Fibroblast of lung (primary cell): ENCODE results near the gene BAZ2A. TPM values are rescaled to one million over a fixed set of nuclear protein-coding genes. Genes with fewer than 3 reads are reported as not detected.

ENCODE experiments used
- DNase-seq, 2 donors: peaks; one replicate each; pipeline versions ENCODE4 v3.0.0 to v3.0.0-alpha.2; 2010; ENCODE audit warnings: low read depth in 2 of 2
- H2AFZ ChIP-seq: 2 replicates; pipeline ENCODE4 v1.5.1; 2012; ENCODE audit warnings: low read length, control low read depth, inconsistent platforms
- H3K27ac ChIP-seq: 2 replicates; pipeline ENCODE4 v1.5.1; 2011; ENCODE audit warnings: low read length, control low read depth; ENCODE audit not compliant: insufficient read depth
- H3K27me3 ChIP-seq: 2 replicates; pipeline ENCODE4 v1.5.1; 2011; ENCODE audit warnings: mild to moderate bottlenecking, low read length; ENCODE audit not compliant: control insufficient read depth, insufficient read depth
- H3K36me3 ChIP-seq: 2 replicates; pipeline ENCODE4 v1.5.1; 2011; ENCODE audit warnings: low read length; ENCODE audit not compliant: control insufficient read depth, insufficient read depth
- H3K4me1 ChIP-seq: 2 replicates; pipeline ENCODE4 v1.5.1; 2011; ENCODE audit warnings: low read length; ENCODE audit not compliant: control insufficient read depth, insufficient read depth; ENCODE audit errors: extremely low read depth
- H3K4me2 ChIP-seq: 2 replicates; pipeline ENCODE4 v1.5.1; 2011; ENCODE audit warnings: low read length, control low read depth; ENCODE audit not compliant: insufficient read depth; ENCODE audit errors: extremely low read depth
- H3K4me3 ChIP-seq, 4 experiments: fragments of 200-600 bp in 1 of 4; sonication (generic) in 1 of 4; replicated peaks in 1 of 4; 2 replicates each; pipeline ENCODE4 v1.5.1; 2011 to 2016; ENCODE audit warnings: low read length in 4 of 4, low read depth in 3 of 4, mild to moderate bottlenecking in 3 of 4, control low read depth in 2 of 4, inconsistent platforms in 1 of 4, mixed read lengths in 1 of 4; ENCODE audit not compliant: insufficient read depth in 1 of 4; ENCODE audit errors: control extremely low read depth in 1 of 4
- H3K79me2 ChIP-seq: 2 replicates; pipeline ENCODE4 v1.5.1; 2012; ENCODE audit warnings: mild to moderate bottlenecking, low read length, inconsistent platforms; ENCODE audit not compliant: control insufficient read depth, insufficient read depth
- H3K9ac ChIP-seq: 2 replicates; pipeline ENCODE4 v1.5.1; 2011; ENCODE audit warnings: mild to moderate bottlenecking, low read length, control low read depth; ENCODE audit not compliant: insufficient read depth
- H3K9me3 ChIP-seq: 2 replicates; pipeline ENCODE4 v1.5.1; 2012; ENCODE audit warnings: low read depth, low read length; ENCODE audit not compliant: control insufficient read depth, insufficient read depth
- H4K20me1 ChIP-seq: 2 replicates; pipeline ENCODE4 v1.5.1; 2011; ENCODE audit warnings: low read length; ENCODE audit not compliant: control insufficient read depth, insufficient read depth; ENCODE audit errors: extremely low read depth
- EZH2 ChIP-seq: IDR thresholded peaks from 2 replicates; pipeline ENCODE4 v1.5.1; 2012; ENCODE audit warnings: low read length, control low read depth, mild to moderate bottlenecking; ENCODE audit errors: missing control alignments
- polyA plus RNA-seq, 2 donors: library from polyadenylated mRNA; depleted of rRNA in 1 of 2; stranded (reverse) in 1 of 2; unstranded in 1 of 2; fragments of >200 nt; gene quantifications; 2 replicates each; pipeline ENCODE4 v1.2.1, GENCODE V29; 2011 to 2012; ENCODE audit warnings: missing spikeins in 1 of 2
- total RNA-seq: library from RNA; depleted of rRNA; stranded (reverse); fragments of >200 nt; gene quantifications from 2 replicates; pipeline ENCODE4 v1.2.1, GENCODE V29; 2014
- TF ChIP-seq, protein P1 (sequence below), 2 donors: IDR thresholded peaks in 1 of 2; conservative IDR thresholded peaks in 1 of 2; 1 replicate in 1 of 2; 2 replicates in 1 of 2; pipeline ENCODE4 v1.5.1; 2011 to 2012; ENCODE audit warnings: low read length in 2 of 2, control low read depth in 1 of 2, inconsistent platforms in 1 of 2, low read depth in 1 of 2, mild to moderate bottlenecking in 1 of 2

The BAZ2A gene
- total and polyA plus RNA-seq, 2 donors (not counting 1 experiment from before 2014, with no cell fraction given): 32.0 to 39.9 TPM

DNA sequence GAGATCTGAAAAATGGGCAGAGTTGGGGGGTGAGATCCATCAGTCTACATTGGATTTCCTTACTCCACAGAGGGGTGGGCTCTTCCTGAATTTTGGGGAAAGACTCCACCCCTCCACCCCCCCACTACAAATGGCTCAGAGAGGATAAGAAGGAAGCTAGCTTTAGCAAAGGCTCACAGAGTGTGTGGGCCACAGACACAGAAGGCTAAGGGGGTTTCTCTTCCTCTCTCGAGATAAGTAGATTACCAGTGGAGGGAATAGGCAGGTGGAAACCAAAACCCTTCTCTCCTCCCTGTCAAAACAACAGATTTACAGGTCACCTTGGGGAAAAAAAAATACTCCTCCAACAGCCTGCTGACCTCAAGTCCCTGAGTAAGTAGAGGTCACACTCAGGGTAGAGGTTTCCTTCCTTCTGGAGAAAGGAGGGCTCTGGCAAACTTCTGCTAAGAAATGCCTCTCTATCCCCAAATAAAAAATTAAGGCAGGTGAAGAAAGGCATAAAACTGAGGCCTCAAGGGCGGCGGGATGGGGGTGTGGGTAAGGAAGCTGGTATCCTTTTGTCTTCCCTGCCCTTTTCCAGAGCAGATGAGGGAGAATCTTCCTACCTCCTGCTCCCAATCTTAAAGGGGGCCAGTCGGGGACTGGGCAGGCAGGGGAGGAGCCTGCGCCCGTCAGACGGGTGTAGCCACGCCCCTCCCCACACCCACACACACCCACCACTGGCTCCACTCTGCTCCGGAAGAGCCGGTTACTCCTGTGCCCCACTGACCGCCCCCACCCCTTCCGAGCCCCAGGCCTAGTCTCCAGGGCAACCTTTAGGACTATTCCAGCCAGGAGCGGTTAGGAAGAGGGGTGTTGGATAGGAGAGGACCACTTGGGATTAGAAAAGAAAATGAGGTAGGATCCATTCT is 1.9 kb upstream of the BAZ2A start:
- H3K9ac ChIP-seq: no peak overlapping the region
- no peaks in the 10 kb centered on the region for H4K20me1 ChIP-seq
- peak overlapping the region; percentile 42 for H3K4me2 ChIP-seq
- no peak overlapping the region for H3K27ac ChIP-seq
- H3K79me2 ChIP-seq: peaks cover 81% of the 10 kb centered on the region
- H3K9me3 ChIP-seq: no peaks in the 10 kb centered on the region
- peak overlapping the region in 3 of 4 experiments; percentile 0 to 76 (median 50) for H3K4me3 ChIP-seq
- TF ChIP-seq, protein P1, sequence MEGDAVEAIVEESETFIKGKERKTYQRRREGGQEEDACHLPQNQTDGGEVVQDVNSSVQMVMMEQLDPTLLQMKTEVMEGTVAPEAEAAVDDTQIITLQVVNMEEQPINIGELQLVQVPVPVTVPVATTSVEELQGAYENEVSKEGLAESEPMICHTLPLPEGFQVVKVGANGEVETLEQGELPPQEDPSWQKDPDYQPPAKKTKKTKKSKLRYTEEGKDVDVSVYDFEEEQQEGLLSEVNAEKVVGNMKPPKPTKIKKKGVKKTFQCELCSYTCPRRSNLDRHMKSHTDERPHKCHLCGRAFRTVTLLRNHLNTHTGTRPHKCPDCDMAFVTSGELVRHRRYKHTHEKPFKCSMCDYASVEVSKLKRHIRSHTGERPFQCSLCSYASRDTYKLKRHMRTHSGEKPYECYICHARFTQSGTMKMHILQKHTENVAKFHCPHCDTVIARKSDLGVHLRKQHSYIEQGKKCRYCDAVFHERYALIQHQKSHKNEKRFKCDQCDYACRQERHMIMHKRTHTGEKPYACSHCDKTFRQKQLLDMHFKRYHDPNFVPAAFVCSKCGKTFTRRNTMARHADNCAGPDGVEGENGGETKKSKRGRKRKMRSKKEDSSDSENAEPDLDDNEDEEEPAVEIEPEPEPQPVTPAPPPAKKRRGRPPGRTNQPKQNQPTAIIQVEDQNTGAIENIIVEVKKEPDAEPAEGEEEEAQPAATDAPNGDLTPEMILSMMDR (conservative IDR thresholded peaks at IDR 0.05 in 1 of 2, IDR thresholded peaks at IDR 0.05 in 1 of 2; ENCODE audit: low read depth in 1 of 2, low read length in 2 of 2): no peak
- TF ChIP-seq EZH2: no peak
- peaks cover 25% of the 10 kb centered on the region for H3K4me1 ChIP-seq
- H3K27me3 ChIP-seq: no peaks in the 10 kb centered on the region
- no peak overlapping the region for H2AFZ ChIP-seq
- DNase-seq: peak; percentile 31
- peaks cover 1% of the 10 kb centered on the region for H3K36me3 ChIP-seq

DNA sequence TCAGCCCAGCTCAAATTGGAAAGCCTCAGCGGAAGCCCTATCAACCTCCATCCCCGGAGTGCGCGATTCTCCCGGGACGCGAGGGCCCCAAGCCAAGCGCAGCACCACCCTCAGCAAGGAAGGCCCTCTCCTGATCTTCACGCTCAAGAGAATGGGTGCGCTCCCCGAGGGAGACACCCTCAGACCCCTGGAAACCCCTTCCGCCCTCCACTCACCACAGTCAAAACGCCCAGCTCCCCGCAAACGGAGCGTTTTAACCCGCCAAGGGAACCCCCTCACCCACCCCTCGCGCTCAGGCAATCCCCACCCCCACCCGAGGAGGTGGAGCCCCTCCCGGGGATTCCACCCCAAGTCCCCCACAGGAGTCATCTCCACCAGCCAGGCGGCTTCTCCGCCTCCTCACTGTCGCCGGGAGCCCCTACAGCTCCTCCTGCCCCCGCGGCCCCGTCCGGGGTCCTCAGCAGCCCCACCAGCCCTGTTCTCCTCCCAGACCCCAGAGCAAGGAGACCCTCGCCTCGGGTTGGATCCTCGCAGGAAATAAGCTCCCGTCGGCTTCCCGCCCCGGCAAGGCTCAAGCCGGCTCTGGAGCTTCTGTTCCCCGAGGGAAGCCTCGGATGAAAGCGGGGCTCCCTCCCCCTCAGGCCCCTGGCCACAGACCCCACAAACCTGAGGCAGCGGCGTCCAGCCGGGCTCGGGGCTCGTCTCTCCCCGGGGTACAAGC is 507 bp downstream of the BAZ2A start:
- H4K20me1 ChIP-seq: no peaks in the 10 kb centered on the region
- peaks cover 25% of the 10 kb centered on the region for H3K4me1 ChIP-seq
- peak overlapping the region; percentile 99 for H3K4me2 ChIP-seq
- no peaks in the 10 kb centered on the region for H3K27me3 ChIP-seq
- H3K9me3 ChIP-seq: no peaks in the 10 kb centered on the region
- DNase-seq: peak in 1 of 2 donors; percentile 23
- peak overlapping the region; percentile 67 for H3K9ac ChIP-seq
- peak overlapping the region; percentile 86 to 97 (median 94) for H3K4me3 ChIP-seq
- peak overlapping the region; percentile 92 for H3K27ac ChIP-seq
- H2AFZ ChIP-seq: peak overlapping the region; percentile 12
- peaks cover 3% of the 10 kb centered on the region for H3K36me3 ChIP-seq
- TF ChIP-seq, protein P1 (conservative IDR thresholded peaks at IDR 0.05 in 1 of 2, IDR thresholded peaks at IDR 0.05 in 1 of 2; ENCODE audit: low read depth in 1 of 2, low read length in 2 of 2): no peak
- TF ChIP-seq EZH2: no peak
- H3K79me2 ChIP-seq: peaks cover 89% of the 10 kb centered on the region
